Panc1 (cell line): ENCODE measurements around the gene CACNG6. TPM values are rescaled to one million over a fixed set of nuclear protein-coding genes. Genes with fewer than 3 reads are reported as not detected.
A peak's percentile ranks its signal among the peaks of the same experiment; 100 is the strongest.

ENCODE experiments used
- ATAC-seq: fragments of 200-7000 bp; cut with Tn5 transposase; 2 replicates; pipeline ENCODE4 v1.9.1; 2020; ENCODE audit warnings: mild to moderate bottlenecking, moderate library complexity
- BruUV-seq: library from RNA; stranded (reverse); fragments of 400-500 nt; replicated peaks from 2 replicates; lab custom pipeline; 2021; lab: Mats Ljungman, UMichigan
- CTCF ChIA-PET: fragments of 300-600 bp; sonication (Branson Sonifier 250); formaldehyde crosslinking; loops from one replicate; lab custom pipeline; 2022; ENCODE audit warnings: antibody characterized with exemption; lab: Charles Lee
- POLR2A ChIA-PET: fragments of 300-600 bp; sonication (Branson Sonifier 250); formaldehyde crosslinking; loops from one replicate; lab custom pipeline; 2022; ENCODE audit warnings: antibody characterized with exemption; lab: Charles Lee
- DNase-seq: peaks from one replicate; pipeline ENCODE4 v3.0.0-alpha.2; 2010; ENCODE audit warnings: low read depth, low spot score
- H3K27ac ChIP-seq: 2 replicates; pipeline ENCODE4 v1.5.1; 2011; ENCODE audit warnings: mild to moderate bottlenecking, low read length, inconsistent platforms
- H3K27me3 ChIP-seq: fragments of 200-500 bp; sonication (Bioruptor generic); 2 replicates; pipeline ENCODE4 v1.6.0; 2014; ENCODE audit warnings: low read length, inconsistent platforms; ENCODE audit not compliant: control insufficient read depth, insufficient read depth
- H3K36me3 ChIP-seq: fragments of 200-500 bp; sonication (Bioruptor generic); 2 replicates; pipeline ENCODE4 v1.5.1; 2014; ENCODE audit warnings: inconsistent platforms, mild to moderate bottlenecking, low read length, moderate library complexity; ENCODE audit not compliant: control insufficient read depth, insufficient read depth
- H3K4me1 ChIP-seq: 2 replicates; pipeline ENCODE4 v1.5.1; 2011; ENCODE audit warnings: inconsistent platforms, mild to moderate bottlenecking, low read length, moderate library complexity; ENCODE audit not compliant: control insufficient read depth, insufficient read depth
- H3K4me3 ChIP-seq, 2 experiments: 2 replicates each; pipeline ENCODE4 v1.5.1; 2011 to 2012; ENCODE audit warnings: low read depth in 2 of 2, low read length in 2 of 2, mild to moderate bottlenecking in 2 of 2, inconsistent platforms in 1 of 2, moderate library complexity in 1 of 2
- H3K9me3 ChIP-seq: fragments of 200-500 bp; sonication (Bioruptor generic); 2 replicates; pipeline ENCODE4 v1.5.1; 2014; ENCODE audit warnings: low read depth, mild to moderate bottlenecking, inconsistent platforms, low read length, moderate library complexity; ENCODE audit not compliant: control insufficient read depth, insufficient read depth
- CTCF ChIP-seq: fragments of 450-650 bp; IDR thresholded peaks from 2 replicates; pipeline ENCODE4 v1.5.1; 2017; ENCODE audit warnings: mild to moderate bottlenecking
- POLR2AphosphoS5 ChIP-seq: IDR thresholded peaks from 2 replicates; pipeline ENCODE4 v1.6.1; 2012; ENCODE audit warnings: mild to moderate bottlenecking, low read depth, low read length, moderate library complexity
- REST ChIP-seq, 2 experiments: IDR thresholded peaks; 2 replicates each; pipeline ENCODE4 v1.6.1; 2011 to 2012; ENCODE audit warnings: low read depth in 2 of 2, control low read depth in 1 of 2, low read length in 1 of 2, mild to moderate bottlenecking in 1 of 2, moderate library complexity in 1 of 2; ENCODE audit not compliant: insufficient read depth in 1 of 2
- SIN3A ChIP-seq: IDR thresholded peaks from 2 replicates; pipeline ENCODE4 v1.6.1; 2012; ENCODE audit warnings: low read depth, mild to moderate bottlenecking, low read length, moderate library complexity, borderline replicate concordance; ENCODE audit not compliant: insufficient read depth
- TCF7L2 ChIP-seq: IDR thresholded peaks from 2 replicates; pipeline ENCODE4 v1.6.1; 2011; ENCODE audit warnings: mild to moderate bottlenecking, low read depth, low read length, inconsistent platforms
- in situ Hi-C: cut with HindIII; loops from 2 replicates; pipeline ENCODE4 v1.10.0; 2016; ENCODE audit warnings: low sequenced_read_pairs, low pct_unique_long_range_greater_than_20kb
- intact Hi-C: fragments of 100-400 bp; cut with micrococcal nuclease; formaldehyde crosslinking; loops from one replicate; pipeline ENCODE4 v1.10.0; 2022; ENCODE audit not compliant: unreplicated experiment
- total RNA-seq: library from RNA; stranded (reverse); gene quantifications from one replicate; pipeline ENCODE4 v1.2.1, GENCODE V29; 2021; ENCODE audit not compliant: unreplicated experiment

The CACNG6 gene
- total RNA-seq, 1 experiment from 2014 or later = 14.6 TPM

- no peaks in the 10 kb centered on the region for H3K36me3 ChIP-seq
- no TSS peak for BruUV-seq
- ATAC-seq = no peak
- H3K9me3 ChIP-seq = no peaks in the 10 kb centered on the region
- ChIA-PET POLR2A (no interaction called here), CTCF (interaction anchor here (2.4 kb wide), 1 partner anchor 42 kb away, joined by 14 read pairs; no protein-coding TSS in a partner anchor)
- intact Hi-C loops = loop anchor here (10.0 kb wide), 1 partner anchor 138 kb away; no protein-coding TSS in a partner anchor
- H3K4me1 ChIP-seq = peaks cover 29% of the 10 kb centered on the region
- no peaks in the 10 kb centered on the region for H3K27me3 ChIP-seq
- no peak for DNase-seq
- 0 out of 4 replicates have a peak overlapping the region, but pooled peaks of 1 of the 2 experiments have one; percentile 8 for H3K4me3 ChIP-seq
- in situ Hi-C loops = no loop called here
- TF ChIP-seq POLR2AphosphoS5 = no peak
- no peak for TF ChIP-seq TCF7L2
- no peak for TF ChIP-seq CTCF
- no peak for TF ChIP-seq REST (IDR thresholded peaks at IDR 0.05; ENCODE audit: insufficient read depth in 1 of 2, low read depth in 2 of 2, low read length in 1 of 2)
- H3K27ac ChIP-seq = no peak overlapping the region
These were observed 8.8 kb upstream of the CACNG6 start for GRCh38 chr19:53982611-53983010.

GRCh38 chr19:53983457-53984289, 7.8 kb upstream of the CACNG6 start:
- ChIA-PET POLR2A (no interaction called here), CTCF (interaction anchor here (0.8 kb wide), 1 partner anchor 46 kb away, joined by 3 read pairs; no protein-coding TSS in a partner anchor)
- Histone ChIP-seq H3K4me1 (peaks cover 38% of the 10 kb centered on the region), H3K27ac (peak overlapping the region; percentile 94), H3K36me3 (no peaks in the 10 kb centered on the region), H3K9me3 (no peaks in the 10 kb centered on the region), H3K4me3 (peak overlapping the region; percentile 2 to 8; a peak in 1 of 4 replicates), H3K27me3 (no peaks in the 10 kb centered on the region)
- ATAC-seq (no peak), DNase-seq (no peak)
- no peak for TF ChIP-seq REST (IDR thresholded peaks at IDR 0.05; ENCODE audit: insufficient read depth in 1 of 2, low read depth in 2 of 2, low read length in 1 of 2)
- no peak for TF ChIP-seq POLR2AphosphoS5
- TF ChIP-seq SIN3A = no peak
- TF ChIP-seq TCF7L2 = no peak
- BruUV-seq = TSS peak; percentile 63
- in situ Hi-C loops = no loop called here
- intact Hi-C loops = loop anchor here (10.0 kb wide), 1 partner anchor 139 kb away; no protein-coding TSS in a partner anchor
